Measurements from ENCODE around the gene LSR. TPM values are rescaled to one million over a fixed set of nuclear protein-coding genes. Genes with fewer than 3 reads are reported as not detected.

The LSR gene
- polyA plus RNA-seq, 1 experiment: 0.32 TPM

GRCh38 chr19:35223862-35224505 is 24.8 kb upstream of the LSR start:
- ChIA-PET CTCF (no interaction called here), POLR2A (no interaction called here)
- Histone ChIP-seq H3K27me3 (ENCODE audit: control insufficient read depth, insufficient read depth, low read length) (peaks cover 10% of the 10 kb centered on the region), H3K4me3 (ENCODE audit: low read depth, low read length) (no peak overlapping the region), H3K9me3 (ENCODE audit: control insufficient read depth, insufficient read depth, low read length) (no peaks in the 10 kb centered on the region; the same call in 1 of the 2 replicates), H3K27ac (ENCODE audit: low read depth, low read length) (no peak overlapping the region)
- TF ChIP-seq, protein P1, sequence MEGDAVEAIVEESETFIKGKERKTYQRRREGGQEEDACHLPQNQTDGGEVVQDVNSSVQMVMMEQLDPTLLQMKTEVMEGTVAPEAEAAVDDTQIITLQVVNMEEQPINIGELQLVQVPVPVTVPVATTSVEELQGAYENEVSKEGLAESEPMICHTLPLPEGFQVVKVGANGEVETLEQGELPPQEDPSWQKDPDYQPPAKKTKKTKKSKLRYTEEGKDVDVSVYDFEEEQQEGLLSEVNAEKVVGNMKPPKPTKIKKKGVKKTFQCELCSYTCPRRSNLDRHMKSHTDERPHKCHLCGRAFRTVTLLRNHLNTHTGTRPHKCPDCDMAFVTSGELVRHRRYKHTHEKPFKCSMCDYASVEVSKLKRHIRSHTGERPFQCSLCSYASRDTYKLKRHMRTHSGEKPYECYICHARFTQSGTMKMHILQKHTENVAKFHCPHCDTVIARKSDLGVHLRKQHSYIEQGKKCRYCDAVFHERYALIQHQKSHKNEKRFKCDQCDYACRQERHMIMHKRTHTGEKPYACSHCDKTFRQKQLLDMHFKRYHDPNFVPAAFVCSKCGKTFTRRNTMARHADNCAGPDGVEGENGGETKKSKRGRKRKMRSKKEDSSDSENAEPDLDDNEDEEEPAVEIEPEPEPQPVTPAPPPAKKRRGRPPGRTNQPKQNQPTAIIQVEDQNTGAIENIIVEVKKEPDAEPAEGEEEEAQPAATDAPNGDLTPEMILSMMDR (IDR thresholded peaks at IDR 0.05; ENCODE audit: low read depth, low read length): no peak
- no peak for DNase-seq (ENCODE audit: low read depth, low spot score)

GRCh38 chr19:35224681-35225571 is 23.9 kb upstream of the LSR start:
- Histone ChIP-seq H3K27me3 (ENCODE audit: control insufficient read depth, insufficient read depth, low read length) (peaks cover 10% of the 10 kb centered on the region), H3K27ac (ENCODE audit: low read depth, low read length) (no peak overlapping the region), H3K4me3 (ENCODE audit: low read depth, low read length) (no peak overlapping the region), H3K9me3 (ENCODE audit: control insufficient read depth, insufficient read depth, low read length) (no peaks in the 10 kb centered on the region; the same call in 1 of the 2 replicates)
- ChIA-PET CTCF (no interaction called here), POLR2A (no interaction called here)
- DNase-seq (ENCODE audit: low read depth, low spot score): no peak
- TF ChIP-seq, protein P1 (IDR thresholded peaks at IDR 0.05; ENCODE audit: low read depth, low read length): no peak

DNA sequence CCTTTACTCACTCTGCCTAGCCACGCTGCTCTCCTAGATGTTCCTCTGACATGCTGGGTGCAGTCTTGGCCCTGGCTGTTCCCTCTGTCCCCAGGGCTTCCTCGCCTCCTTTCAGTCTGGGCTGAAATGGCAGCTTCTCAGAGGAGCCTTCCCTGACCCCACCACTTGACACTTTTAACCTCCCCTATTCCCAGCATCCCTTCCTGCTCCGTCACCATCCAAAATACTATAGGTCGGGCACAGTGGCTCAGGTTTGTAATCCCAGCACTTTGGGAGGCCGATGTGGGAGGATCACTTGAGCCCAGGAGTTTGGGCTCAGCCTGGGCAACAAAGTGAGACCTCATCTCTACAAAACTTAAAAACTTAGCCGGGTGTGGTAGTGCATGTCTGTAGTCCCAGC is 22.9 kb upstream of the LSR start:
- TF ChIP-seq, protein P1 (IDR thresholded peaks at IDR 0.05; ENCODE audit: low read depth, low read length): no peak
- ChIA-PET POLR2A (no interaction called here), CTCF (no interaction called here)
- no peak overlapping the region for H3K4me3 ChIP-seq (ENCODE audit: low read depth, low read length)
- no peaks in the 10 kb centered on the region; the same call in 1 of the 2 replicates for H3K9me3 ChIP-seq (ENCODE audit: control insufficient read depth, insufficient read depth, low read length)
- H3K27me3 ChIP-seq (ENCODE audit: control insufficient read depth, insufficient read depth, low read length): peaks cover 10% of the 10 kb centered on the region
- no peak overlapping the region for H3K27ac ChIP-seq (ENCODE audit: low read depth, low read length)
- no peak for DNase-seq (ENCODE audit: low read depth, low spot score)

GRCh38 chr19:35226748-35227147 is 22.1 kb upstream of the LSR start:
- Histone ChIP-seq H3K27me3 (ENCODE audit: control insufficient read depth, insufficient read depth, low read length) (peaks cover 10% of the 10 kb centered on the region), H3K4me3 (ENCODE audit: low read depth, low read length) (no peak overlapping the region), H3K27ac (ENCODE audit: low read depth, low read length) (no peak overlapping the region), H3K9me3 (ENCODE audit: control insufficient read depth, insufficient read depth, low read length) (no peaks in the 10 kb centered on the region; the same call in 1 of the 2 replicates)
- TF ChIP-seq, protein P1 (IDR thresholded peaks at IDR 0.05; ENCODE audit: low read depth, low read length): no peak
- CTCF ChIA-PET: no interaction called here
- POLR2A ChIA-PET: no interaction called here
- DNase-seq (ENCODE audit: low read depth, low spot score): no peak

Measured in AG04450 (cell line).